Measurements from ENCODE around the gene ZNF454.

DNA sequence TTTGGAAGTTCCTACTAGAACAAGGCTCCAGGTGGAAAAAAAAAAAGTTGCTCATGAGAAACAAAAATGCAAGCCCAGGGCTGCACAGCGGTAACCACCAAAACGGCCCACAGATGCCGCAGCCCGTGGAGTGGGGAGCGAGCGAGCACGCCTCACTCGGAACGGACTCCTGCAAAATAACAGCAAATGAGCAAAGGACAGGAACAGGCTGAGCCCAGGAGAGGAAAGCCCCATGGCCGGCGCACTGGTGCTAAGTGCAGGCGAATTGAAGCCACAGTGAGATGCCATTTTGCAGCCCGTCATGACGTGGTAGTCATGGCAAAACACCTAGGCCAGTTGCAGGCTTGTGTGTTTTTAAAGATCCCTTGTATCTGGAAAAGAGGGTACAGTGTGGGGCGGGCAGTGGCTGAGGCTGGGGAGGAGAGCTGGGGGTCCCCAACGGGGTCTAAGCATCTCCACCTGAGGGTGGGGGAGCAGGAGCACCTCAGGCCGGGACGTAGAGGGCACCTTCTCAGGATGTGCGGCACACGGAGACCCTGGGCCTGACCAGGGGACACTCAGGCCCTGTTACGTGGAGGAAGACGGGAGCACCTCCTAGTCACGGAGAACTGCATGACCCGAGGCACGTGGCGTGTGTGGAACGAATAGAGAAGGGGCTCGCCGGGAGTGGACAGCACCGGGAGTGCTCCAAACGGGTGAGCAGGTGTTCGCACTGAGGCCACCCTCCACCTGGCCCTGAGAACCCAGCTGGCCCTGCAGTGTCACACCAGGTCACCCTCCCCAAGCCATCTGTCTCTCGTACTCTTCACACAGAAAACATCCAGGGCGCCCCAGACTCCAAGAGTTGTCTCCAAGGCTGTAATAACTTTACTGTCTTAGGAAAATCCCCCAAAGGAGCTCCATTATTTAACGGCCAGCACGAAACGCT is 43.4 kb downstream of the ZNF454 start:
- TF ChIP-seq, protein P1, sequence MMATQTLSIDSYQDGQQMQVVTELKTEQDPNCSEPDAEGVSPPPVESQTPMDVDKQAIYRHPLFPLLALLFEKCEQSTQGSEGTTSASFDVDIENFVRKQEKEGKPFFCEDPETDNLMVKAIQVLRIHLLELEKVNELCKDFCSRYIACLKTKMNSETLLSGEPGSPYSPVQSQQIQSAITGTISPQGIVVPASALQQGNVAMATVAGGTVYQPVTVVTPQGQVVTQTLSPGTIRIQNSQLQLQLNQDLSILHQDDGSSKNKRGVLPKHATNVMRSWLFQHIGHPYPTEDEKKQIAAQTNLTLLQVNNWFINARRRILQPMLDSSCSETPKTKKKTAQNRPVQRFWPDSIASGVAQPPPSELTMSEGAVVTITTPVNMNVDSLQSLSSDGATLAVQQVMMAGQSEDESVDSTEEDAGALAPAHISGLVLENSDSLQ (IDR thresholded peaks at IDR 0.05), result no peak
- TF ChIP-seq SP1 (IDR thresholded peaks at IDR 0.05) (no peak), HDGF (IDR thresholded peaks at IDR 0.05; ENCODE audit: borderline replicate concordance) (no peak), TARDBP (IDR thresholded peaks at IDR 0.05) (no peak), FOXM1 (IDR thresholded peaks at IDR 0.05; ENCODE audit: borderline replicate concordance) (no peak), ZNF384 (IDR thresholded peaks at IDR 0.05) (no peak), BHLHE40 (IDR thresholded peaks at IDR 0.05; ENCODE audit: borderline replicate concordance) (no peak), ELF4 (IDR thresholded peaks at IDR 0.05) (no peak), ARNT (IDR thresholded peaks at IDR 0.05) (no peak), SUZ12 (IDR thresholded peaks at IDR 0.05) (no peak), CTBP1 (IDR thresholded peaks at IDR 0.05; ENCODE audit: borderline replicate concordance) (no peak), FOXA1 (IDR thresholded peaks at IDR 0.05) (no peak), L3MBTL2 (conservative IDR thresholded peaks at IDR 0.05) (no peak), NFRKB (IDR thresholded peaks at IDR 0.05) (no peak)
